GM10248 (cell line): Measurements from ENCODE around the gene SLC13A2.
"Not testable (repeated sequence)": the region's sequence is repeated elsewhere in the genome, so short reads cannot be mapped to it uniquely, and the experiment has no call there.

Source experiments
- CTCF ChIA-PET: fragments of 300-600 bp; sonication (Branson Sonifier 250); formaldehyde crosslinking; extraction: SDS; loops from one replicate; lab custom pipeline; 2021; ENCODE audit warnings: antibody characterized with exemption; lab: Yijun Ruan, JAX
- POLR2A ChIA-PET: fragments of 350-650 bp; sonication (Branson Sonifier 250); formaldehyde crosslinking; extraction: SDS; loops from one replicate; lab custom pipeline; 2020; ENCODE audit warnings: antibody characterized with exemption; lab: Yijun Ruan, JAX
- DNase-seq: peaks from one replicate; pipeline ENCODE4 v3.0.0; 2012; ENCODE audit errors: extremely low spot score
- TF ChIP-seq, protein P1 (sequence below): IDR thresholded peaks from 2 replicates; pipeline ENCODE4 v1.5.1; 2012; ENCODE audit warnings: mild to moderate bottlenecking, low read depth; ENCODE audit errors: extremely low read depth, missing control alignments, control extremely low read depth

SLC13A2 gene

GRCh38 chr17:28515518-28515917, 42.1 kb downstream of the SLC13A2 start:
- CTCF ChIA-PET, result no interaction called here

GRCh38 chr17:28518132-28518531, 44.7 kb downstream of the SLC13A2 start:
- TF ChIP-seq, protein P1, sequence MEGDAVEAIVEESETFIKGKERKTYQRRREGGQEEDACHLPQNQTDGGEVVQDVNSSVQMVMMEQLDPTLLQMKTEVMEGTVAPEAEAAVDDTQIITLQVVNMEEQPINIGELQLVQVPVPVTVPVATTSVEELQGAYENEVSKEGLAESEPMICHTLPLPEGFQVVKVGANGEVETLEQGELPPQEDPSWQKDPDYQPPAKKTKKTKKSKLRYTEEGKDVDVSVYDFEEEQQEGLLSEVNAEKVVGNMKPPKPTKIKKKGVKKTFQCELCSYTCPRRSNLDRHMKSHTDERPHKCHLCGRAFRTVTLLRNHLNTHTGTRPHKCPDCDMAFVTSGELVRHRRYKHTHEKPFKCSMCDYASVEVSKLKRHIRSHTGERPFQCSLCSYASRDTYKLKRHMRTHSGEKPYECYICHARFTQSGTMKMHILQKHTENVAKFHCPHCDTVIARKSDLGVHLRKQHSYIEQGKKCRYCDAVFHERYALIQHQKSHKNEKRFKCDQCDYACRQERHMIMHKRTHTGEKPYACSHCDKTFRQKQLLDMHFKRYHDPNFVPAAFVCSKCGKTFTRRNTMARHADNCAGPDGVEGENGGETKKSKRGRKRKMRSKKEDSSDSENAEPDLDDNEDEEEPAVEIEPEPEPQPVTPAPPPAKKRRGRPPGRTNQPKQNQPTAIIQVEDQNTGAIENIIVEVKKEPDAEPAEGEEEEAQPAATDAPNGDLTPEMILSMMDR, result no peak
- CTCF ChIA-PET, result interaction anchor here (1.3 kb wide), 1 partner anchor 22 kb away, joined by 3 read pairs; no protein-coding TSS in a partner anchor
- POLR2A ChIA-PET, result no interaction called here
- no peak for DNase-seq

More at GRCh38 chr17:28515518-28515917, 42.1 kb downstream of the SLC13A2 start:
- TF ChIP-seq, protein P1, result no peak
- POLR2A ChIA-PET, result no interaction called here
- no peak for DNase-seq

- ChIA-PET CTCF (interaction anchor here (1.3 kb wide), 1 partner anchor 21 kb away, joined by 3 read pairs; no protein-coding TSS in a partner anchor), POLR2A (no interaction called here)
- DNase-seq, result no peak
- TF ChIP-seq, protein P1, result no peak
Measured at GRCh38 chr17:28518578-28518977, 45.1 kb downstream of the SLC13A2 start.

DNA sequence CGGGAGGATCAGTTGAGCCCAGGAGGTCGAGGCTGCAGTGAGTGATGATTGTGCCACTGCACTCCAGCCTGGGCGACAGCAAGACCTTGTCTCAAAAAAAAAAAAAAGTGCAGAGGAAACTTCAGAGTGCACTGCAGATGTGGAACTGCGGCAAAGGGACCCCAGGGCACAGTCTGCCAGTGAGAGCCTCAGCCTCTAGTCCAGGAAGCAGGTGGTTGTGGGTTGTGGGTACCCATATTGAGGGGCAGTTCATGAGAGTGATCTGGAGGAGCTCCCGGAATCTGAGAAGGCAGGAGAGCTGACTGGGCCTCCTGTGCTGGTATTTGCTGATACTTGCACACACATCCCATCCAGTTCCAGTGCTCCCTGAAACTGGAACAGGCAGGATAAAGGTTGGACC, 45.8 kb downstream of the SLC13A2 start:
- ChIA-PET CTCF (interaction anchor here (1.2 to 2.9 kb wide), 3 partner anchors 9 to 21 kb away, joined by 3 to 15 read pairs (median 4); no protein-coding TSS in a partner anchor), POLR2A (no interaction called here)
- TF ChIP-seq, protein P1, result no peak
- no peak for DNase-seq

- CTCF ChIA-PET, result interaction anchor here (1.2 to 2.9 kb wide), 6 partner anchors 9 to 27 kb away, joined by 3 to 15 read pairs (median 4); no protein-coding TSS in a partner anchor
- no peak for DNase-seq
- POLR2A ChIA-PET, result interaction anchor here (0.6 kb wide), 1 partner anchor 36 kb away, joined by 3 read pairs; no protein-coding TSS in a partner anchor
- TF ChIP-seq, protein P1, result no peak
Measured at GRCh38 chr17:28520687-28521086, 47.2 kb downstream of the SLC13A2 start.

DNA sequence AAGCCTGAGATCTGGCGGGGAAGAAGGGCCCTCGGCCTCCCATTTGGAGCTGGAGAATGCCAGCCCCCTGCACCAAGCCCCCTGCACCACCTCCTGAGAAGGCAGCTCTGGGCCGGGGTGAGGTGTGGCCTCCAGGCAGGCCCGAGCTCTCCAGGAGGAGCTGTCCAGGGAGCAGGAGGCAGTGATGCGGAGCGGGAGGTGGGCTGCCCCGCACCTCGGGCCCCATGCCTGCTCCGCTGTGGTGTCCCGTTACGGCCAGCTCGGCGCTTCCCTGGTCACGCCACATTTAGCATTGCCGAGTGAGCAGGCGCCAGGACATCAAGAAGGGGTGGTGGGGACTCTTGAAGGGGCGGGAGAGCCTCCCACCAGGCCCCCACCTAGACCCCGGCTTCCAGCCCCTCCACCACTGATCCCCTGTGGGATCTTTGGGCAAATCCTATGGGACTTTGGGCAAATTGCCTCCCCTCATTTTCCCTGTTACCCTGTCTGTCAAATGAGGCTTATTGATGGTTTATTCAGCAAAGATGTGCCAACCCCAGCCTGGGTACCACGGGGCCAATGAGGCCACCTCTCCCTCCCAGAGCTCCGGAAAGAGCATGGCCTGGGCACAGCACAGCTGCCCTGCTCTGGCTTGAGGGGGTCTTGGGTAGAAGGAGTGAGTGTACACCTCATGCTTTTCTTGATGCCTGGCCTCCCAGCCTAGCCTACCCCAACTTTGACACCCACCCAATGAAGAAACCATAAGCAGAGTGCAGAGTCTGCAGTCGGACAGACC, 48.1 kb downstream of the SLC13A2 start:
- ChIA-PET POLR2A (no interaction called here), CTCF (interaction anchor here (1.3 to 2.9 kb wide), 4 partner anchors 8 to 27 kb away, joined by 3 to 15 read pairs (median 7); no protein-coding TSS in a partner anchor)
- DNase-seq, result no peak
- TF ChIP-seq, protein P1, result no peak

- CTCF ChIA-PET, DNase-seq, POLR2A ChIA-PET: not testable (repeated sequence)
Measured at GRCh38 chr17:28522281-28522680, 48.8 kb downstream of the SLC13A2 start.
